IMR-90 (cell line): ENCODE measurements around the gene INO80B. TPM values are rescaled to one million over a fixed set of nuclear protein-coding genes. Genes with fewer than 3 reads are reported as not detected.

Source experiments
- ATAC-seq: fragments of 200-7000 bp; cut with Tn5 transposase; 2 replicates; pipeline ENCODE4 v1.9.1; 2020; ENCODE audit warnings: low read depth, mild to moderate bottlenecking, moderate library complexity
- BruUV-seq: library from RNA; stranded (reverse); fragments of 400-500 nt; replicated peaks from 2 replicates; lab custom pipeline; 2021; lab: Mats Ljungman, UMichigan
- CTCF ChIA-PET: fragments of 300-600 bp; formaldehyde crosslinking; extraction: SDS; loops from one replicate; lab custom pipeline; 2021; ENCODE audit warnings: antibody characterized with exemption; lab: Yijun Ruan, JAX
- POLR2A ChIA-PET: fragments of 300-600 bp; sonication (Branson Sonifier 250); formaldehyde crosslinking; loops from one replicate; lab custom pipeline; 2022; ENCODE audit warnings: antibody characterized with exemption; ENCODE audit not compliant: unreplicated experiment; lab: Charles Lee
- DNase-seq: peaks from one replicate; pipeline ENCODE4 v3.0.0; 2013
- H2AFZ ChIP-seq: replicated peaks from 2 replicates; pipeline ENCODE3; 2013; ENCODE audit warnings: low read length, mild to moderate bottlenecking; ENCODE audit not compliant: poor library complexity
- H2AK5ac ChIP-seq: 2 replicates; pipeline ENCODE4 v1.6.1; 2013; ENCODE audit warnings: low read depth, low read length, inconsistent platforms
- H2AK9ac ChIP-seq: replicated peaks from 2 replicates; pipeline ENCODE3; 2013; ENCODE audit warnings: mild to moderate bottlenecking, low read depth, low read length, moderate library complexity; ENCODE audit not compliant: poor library complexity
- H2BK120ac ChIP-seq: 2 replicates; pipeline ENCODE4 v1.6.1; 2013; ENCODE audit warnings: low read depth, low read length, inconsistent platforms
- H2BK15ac ChIP-seq: 3 replicates; pipeline ENCODE4 v1.6.1; 2013; ENCODE audit warnings: low read depth, low read length, inconsistent platforms
- H2BK20ac ChIP-seq: 2 replicates; pipeline ENCODE4 v1.6.1; 2013; ENCODE audit warnings: low read depth, mild to moderate bottlenecking, inconsistent platforms, low read length, moderate library complexity
- H2BK5ac ChIP-seq: 2 replicates; pipeline ENCODE4 v1.6.1; 2013; ENCODE audit warnings: mild to moderate bottlenecking, low read depth, low read length, inconsistent platforms; ENCODE audit not compliant: poor library complexity, severe bottlenecking
- H3K14ac ChIP-seq: replicated peaks from 2 replicates; pipeline ENCODE4 v1.6.1; 2013; ENCODE audit warnings: low read depth, low read length, inconsistent platforms
- H3K18ac ChIP-seq: 2 replicates; pipeline ENCODE4 v1.6.1; 2013; ENCODE audit warnings: low read depth, low read length, control low read depth
- H3K23ac ChIP-seq: 2 replicates; pipeline ENCODE4 v1.6.1; 2013; ENCODE audit warnings: low read depth, low read length, inconsistent platforms
- H3K27ac ChIP-seq: 2 replicates; pipeline ENCODE4 v1.5.1; 2013; ENCODE audit warnings: mild to moderate bottlenecking, control low read depth, low read length; ENCODE audit not compliant: insufficient read depth
- H3K27me3 ChIP-seq: 2 replicates; pipeline ENCODE4 v1.6.1; 2013; ENCODE audit warnings: low read length; ENCODE audit not compliant: control insufficient read depth, insufficient read depth
- H3K36me3 ChIP-seq: 2 replicates; pipeline ENCODE4 v1.6.1; 2013; ENCODE audit warnings: low read length, mixed read lengths; ENCODE audit not compliant: control insufficient read depth, insufficient read depth
- H3K4ac ChIP-seq: 2 replicates; pipeline ENCODE4 v1.6.1; 2013; ENCODE audit warnings: low read depth, low read length, inconsistent platforms
- H3K4me1 ChIP-seq: 2 replicates; pipeline ENCODE4 v1.6.1; 2013; ENCODE audit warnings: low read length, mixed read lengths; ENCODE audit not compliant: control insufficient read depth, insufficient read depth
- H3K4me2 ChIP-seq: 2 replicates; pipeline ENCODE4 v1.6.1; 2013; ENCODE audit warnings: low read depth, mild to moderate bottlenecking, control low read depth, low read length, moderate library complexity
- H3K4me3 ChIP-seq: 2 replicates; pipeline ENCODE4 v1.5.1; 2013; ENCODE audit warnings: low read depth, mild to moderate bottlenecking, control low read depth, low read length, moderate library complexity; ENCODE audit not compliant: insufficient read depth
- H3K56ac ChIP-seq: 2 replicates; pipeline ENCODE4 v1.6.1; 2013; ENCODE audit warnings: low read length, inconsistent platforms; ENCODE audit not compliant: insufficient read depth; ENCODE audit errors: extremely low read depth
- H3K79me1 ChIP-seq, 2 experiments: 2 replicates each; pipeline ENCODE4 v1.6.1; 2013; ENCODE audit warnings: low read length in 2 of 2, inconsistent platforms in 1 of 2, low read depth in 1 of 2
- H3K9ac ChIP-seq: 2 replicates; pipeline ENCODE4 v1.6.1; 2013; ENCODE audit warnings: low read depth, low read length, control low read depth
- H3K9me1 ChIP-seq: 2 replicates; pipeline ENCODE4 v1.6.1; 2013; ENCODE audit warnings: low read length, inconsistent platforms; ENCODE audit not compliant: insufficient read depth
- H3K9me3 ChIP-seq: 2 replicates; pipeline ENCODE4 v1.6.1; 2013; ENCODE audit warnings: low read length; ENCODE audit not compliant: control insufficient read depth, insufficient read depth
- H4K20me1 ChIP-seq: 2 replicates; pipeline ENCODE4 v1.6.1; 2013; ENCODE audit warnings: low read length, inconsistent platforms; ENCODE audit not compliant: insufficient read depth
- H4K5ac ChIP-seq: 2 replicates; pipeline ENCODE4 v1.6.1; 2013; ENCODE audit warnings: mild to moderate bottlenecking, low read depth, low read length, control low read depth
- H4K8ac ChIP-seq, 2 experiments: 2 replicates each; pipeline ENCODE4 v1.6.1; 2013; ENCODE audit warnings: low read depth in 2 of 2, low read length in 2 of 2, control low read depth in 1 of 2, inconsistent platforms in 1 of 2
- H4K91ac ChIP-seq: 2 replicates; pipeline ENCODE4 v1.6.1; 2013; ENCODE audit warnings: low read depth, low read length, inconsistent platforms; ENCODE audit not compliant: insufficient read depth
- BHLHE40 ChIP-seq: fragments of 150-350 bp; IDR thresholded peaks from 2 replicates; pipeline ENCODE4 v1.6.1; 2016; ENCODE audit warnings: mild to moderate bottlenecking, low read depth, low read length
- CHD1 ChIP-seq: IDR thresholded peaks from 2 replicates; pipeline ENCODE4 v1.6.1; 2012; ENCODE audit warnings: low read depth, low read length, improper control_type of control experiment
- CTCF ChIP-seq: conservative IDR thresholded peaks from 2 replicates; pipeline ENCODE4 v1.5.1; 2012; ENCODE audit warnings: mild to moderate bottlenecking, low read depth, low read length, improper control_type of control experiment
- ELK1 ChIP-seq: fragments of 150-350 bp; IDR thresholded peaks from 2 replicates; pipeline ENCODE4 v1.6.1; 2016; ENCODE audit warnings: low read depth, mild to moderate bottlenecking, low read length, moderate library complexity, borderline replicate concordance
- FOS ChIP-seq: fragments of 150-350 bp; IDR thresholded peaks from 2 replicates; pipeline ENCODE4 v1.6.1; 2016; ENCODE audit warnings: low read depth, low read length
- MAFK ChIP-seq: IDR thresholded peaks from 2 replicates; pipeline ENCODE4 v1.6.1; 2012; ENCODE audit warnings: low read depth, low read length, improper control_type of control experiment
- MAZ ChIP-seq: IDR thresholded peaks from 2 replicates; pipeline ENCODE4 v1.6.1; 2012; ENCODE audit warnings: low read depth, mild to moderate bottlenecking, low read length, improper control_type of control experiment, moderate library complexity, borderline replicate concordance
- MXI1 ChIP-seq: IDR thresholded peaks from 2 replicates; pipeline ENCODE4 v1.6.1; 2012; ENCODE audit warnings: low read depth, mild to moderate bottlenecking, low read length, moderate library complexity, borderline replicate concordance
- NFE2L2 ChIP-seq: fragments of 150-350 bp; IDR thresholded peaks from 2 replicates; pipeline ENCODE4 v1.6.1; 2016; ENCODE audit warnings: low read depth, mild to moderate bottlenecking, low read length
- POLR2A ChIP-seq: IDR thresholded peaks from 2 replicates; pipeline ENCODE4 v1.6.1; 2012; ENCODE audit warnings: mild to moderate bottlenecking, low read depth, low read length
- RAD21 ChIP-seq: IDR thresholded peaks from 2 replicates; pipeline ENCODE4 v1.6.1; 2012; ENCODE audit warnings: low read length, improper control_type of control experiment
- RCOR1 ChIP-seq: IDR thresholded peaks from 2 replicates; pipeline ENCODE4 v1.6.1; 2012; ENCODE audit warnings: mild to moderate bottlenecking, low read length, improper control_type of control experiment; ENCODE audit not compliant: insufficient replicate concordance
- RFX5 ChIP-seq: IDR thresholded peaks from 2 replicates; pipeline ENCODE4 v1.8.0; 2012; ENCODE audit warnings: low read depth, mild to moderate bottlenecking, low read length, moderate library complexity
- SMC3 ChIP-seq: fragments of 150-350 bp; IDR thresholded peaks from 2 replicates; pipeline ENCODE4 v1.6.1; 2016; ENCODE audit warnings: low read depth, mild to moderate bottlenecking, antibody characterized with exemption, low read length, moderate library complexity
- USF2 ChIP-seq: fragments of 150-350 bp; IDR thresholded peaks from 2 replicates; pipeline ENCODE4 v1.6.1; 2017; ENCODE audit warnings: mild to moderate bottlenecking, antibody characterized with exemption, low read length, low read depth
- WGBS, 2 experiments: methylation state at CpG; one replicate each; pipeline versions ENCODE4 v1.1.5 to v1.1.7; 2013; ENCODE audit warnings: missing lambda C conversion rate in 2 of 2; ENCODE audit not compliant: insufficient read length in 1 of 2; ENCODE audit errors: extremely low coverage in 2 of 2; 5-methylcytosine and 5-hydroxymethylcytosine counted together
- dilution Hi-C: fragments of 300-500 bp; cut with HindIII; formaldehyde crosslinking; loops from one replicate; pipeline ENCODE4 v1.14.3; 2018; ENCODE audit warnings: low sequenced_read_pairs; ENCODE audit not compliant: unreplicated experiment
- in situ Hi-C: fragments of 300-500 bp; cut with MboI; formaldehyde crosslinking; loops from 3 replicates; pipeline ENCODE4 v1.14.3; 2019; ENCODE audit warnings: low sequenced_read_pairs, inconsistent platforms, mixed read lengths
- intact Hi-C: fragments of 100-400 bp; cut with micrococcal nuclease; formaldehyde crosslinking; loops from 2 replicates; pipeline ENCODE4 v1.10.0; 2022
- polyA plus RNA-seq, 3 experiments: library from polyadenylated mRNA; depleted of rRNA; stranded (reverse); fragments of >200 nt; gene quantifications; 2 replicates each; pipeline ENCODE4 v1.2.3, GENCODE V29; 2012; ENCODE audit warnings: low replicate concordance in 1 of 3
- total RNA-seq: library from RNA; depleted of rRNA; stranded (reverse); fragments of >200 nt; gene quantifications from 2 replicates; pipeline ENCODE4 v1.2.3, GENCODE V29; 2012

Gene INO80B
- total and polyA plus RNA-seq, 2 of the 4 experiments (the other 2 are of a cell fraction): 4.5 to 10.5 TPM

GRCh38 chr2:74489906-74490305 lies 35.0 kb downstream of the INO80B start:
- no peak overlapping the region for H3K4me3 ChIP-seq
- H3K9ac ChIP-seq: no peak overlapping the region
- no CpG with 5 or more reads among the region's 9 CpGs for WGBS, 2 experiments
- no peak overlapping the region for H2BK20ac ChIP-seq
- H2AFZ ChIP-seq: no peak overlapping the region
- BruUV-seq: no TSS peak
- no peak overlapping the region for H2BK15ac ChIP-seq
- H3K23ac ChIP-seq: no peak overlapping the region
- no peak for DNase-seq
- no peak overlapping the region for H2AK9ac ChIP-seq
- H3K36me3 ChIP-seq: peaks cover 45% of the 10 kb centered on the region
- no peak overlapping the region for H4K8ac ChIP-seq
- intact Hi-C loops: no loop called here
- no peak overlapping the region for H2BK5ac ChIP-seq
- in situ Hi-C loops: loop anchor here (25.0 kb wide), 1 partner anchor 372 kb away; no protein-coding TSS in a partner anchor
- ChIA-PET POLR2A (no interaction called here), CTCF (no interaction called here)
- no peak overlapping the region for H3K4me2 ChIP-seq
- H4K5ac ChIP-seq: no peak overlapping the region
- H3K18ac ChIP-seq: no peak overlapping the region
- dilution Hi-C loops: no loop called here
- no peak overlapping the region for H4K91ac ChIP-seq
- ATAC-seq: no peak
- no peaks in the 10 kb centered on the region for H3K9me3 ChIP-seq
- no peaks in the 10 kb centered on the region; the same call in 1 of the 2 replicates for H4K20me1 ChIP-seq
- H3K4me1 ChIP-seq: peaks cover 5% of the 10 kb centered on the region; the same call in 1 of the 2 replicates
- TF ChIP-seq RCOR1 (no peak), USF2 (no peak), CHD1 (no peak), SMC3 (no peak), MXI1 (no peak), POLR2A (no peak), CTCF (no peak), BHLHE40 (no peak), MAZ (no peak), FOS (no peak), ELK1 (no peak), RAD21 (no peak), RFX5 (no peak), NFE2L2 (no peak), MAFK (no peak)
- no peaks in the 10 kb centered on the region for H3K27me3 ChIP-seq
- no peak overlapping the region for H3K14ac ChIP-seq
- H3K4ac ChIP-seq: no peak overlapping the region
- H2AK5ac ChIP-seq: no peak overlapping the region
- peaks cover 15 to 35% of the 10 kb centered on the region in 2 experiments for H3K79me1 ChIP-seq
- H3K27ac ChIP-seq: no peak overlapping the region
- no peak overlapping the region for H2BK120ac ChIP-seq
- H3K56ac ChIP-seq: no peak overlapping the region
- peaks cover 9% of the 10 kb centered on the region; the same call in 1 of the 2 replicates for H3K9me1 ChIP-seq
